ENCODE measurements around the gene SH3BP5L.

The SH3BP5L gene

GRCh38 chr1:248825909-248826760, at the start of gene SH3BP5L:
SH3BP5L (minus strand) TSS chr1:248825915; CDS start chr1:248824935, 980 bp downstream.
- peak; percentile 90 for DNase-seq (ENCODE audit: low read depth)
- TF ChIP-seq CTCF (IDR thresholded peaks at IDR 0.05; ENCODE audit: control insufficient read depth, extremely low read depth, insufficient read depth), result peak; percentile 79
- peak within 1 kb of the TSS; percentile 94 for H3K4me3 ChIP-seq (ENCODE audit: low read depth, low read length)

- H3K4me3 ChIP-seq (ENCODE audit: low read depth, low read length), result peak overlapping the region; percentile 58
- no peak for TF ChIP-seq CTCF (IDR thresholded peaks at IDR 0.05; ENCODE audit: control insufficient read depth, extremely low read depth, insufficient read depth)
- peak; percentile 80 for DNase-seq (ENCODE audit: low read depth)
Measured at GRCh38 chr1:248873993-248874533, 48.3 kb upstream of the SH3BP5L start.

- H3K4me3 ChIP-seq (ENCODE audit: low read depth, low read length), result peak overlapping the region; percentile 58
- no peak for TF ChIP-seq CTCF (IDR thresholded peaks at IDR 0.05; ENCODE audit: control insufficient read depth, extremely low read depth, insufficient read depth)
Measured at GRCh38 chr1:248873409-248873992, 47.8 kb upstream of the SH3BP5L start.

GRCh38 chr1:248872752-248873408, 47.2 kb upstream of the SH3BP5L start:
- H3K4me3 ChIP-seq (ENCODE audit: low read depth, low read length), result peak overlapping the region; percentile 58
- no peak for TF ChIP-seq CTCF (IDR thresholded peaks at IDR 0.05; ENCODE audit: control insufficient read depth, extremely low read depth, insufficient read depth)
- DNase-seq (ENCODE audit: low read depth), result no peak

More at GRCh38 chr1:248873409-248873992, 47.8 kb upstream of the SH3BP5L start:
- DNase-seq (ENCODE audit: low read depth), result peak; percentile 91

GRCh38 chr1:248871837-248872401, 46.2 kb upstream of the SH3BP5L start:
- DNase-seq (ENCODE audit: low read depth), result no peak
- no peak for TF ChIP-seq CTCF (IDR thresholded peaks at IDR 0.05; ENCODE audit: control insufficient read depth, extremely low read depth, insufficient read depth)
- H3K4me3 ChIP-seq (ENCODE audit: low read depth, low read length), result peak overlapping the region; percentile 58

- peak overlapping the region; percentile 52 for H3K4me3 ChIP-seq (ENCODE audit: low read depth, low read length)
- TF ChIP-seq CTCF (IDR thresholded peaks at IDR 0.05; ENCODE audit: control insufficient read depth, extremely low read depth, insufficient read depth), result no peak
- no peak for DNase-seq (ENCODE audit: low read depth)
Measured at GRCh38 chr1:248862998-248863881, 37.5 kb upstream of the SH3BP5L start.

All from LNCaP clone FGC (cell line).